HFF-Myc (cell line): ENCODE results near the gene MPP2.

Experiments
- DNase-seq: peaks from one replicate; pipeline ENCODE4 v3.0.0-alpha.2; 2011; ENCODE audit warnings: low read depth; ENCODE audit errors: extremely low read depth
- H3K4me3 ChIP-seq: replicated peaks from 2 replicates; pipeline ENCODE4 v1.5.1; 2011; ENCODE audit warnings: low read depth, mild to moderate bottlenecking, control low read depth, low read length
- CTCF ChIP-seq: IDR thresholded peaks from 2 replicates; pipeline ENCODE4 v1.5.1; 2012; ENCODE audit warnings: mild to moderate bottlenecking, low read depth, low read length, control low read depth; ENCODE audit errors: missing control alignments

MPP2 gene

GRCh38 chr17:43880420-43880991 lies 26.8 kb downstream of the MPP2 start:
- no peak for DNase-seq
- H3K4me3 ChIP-seq = no peak overlapping the region
- peak; percentile 76 for TF ChIP-seq CTCF

DNA sequence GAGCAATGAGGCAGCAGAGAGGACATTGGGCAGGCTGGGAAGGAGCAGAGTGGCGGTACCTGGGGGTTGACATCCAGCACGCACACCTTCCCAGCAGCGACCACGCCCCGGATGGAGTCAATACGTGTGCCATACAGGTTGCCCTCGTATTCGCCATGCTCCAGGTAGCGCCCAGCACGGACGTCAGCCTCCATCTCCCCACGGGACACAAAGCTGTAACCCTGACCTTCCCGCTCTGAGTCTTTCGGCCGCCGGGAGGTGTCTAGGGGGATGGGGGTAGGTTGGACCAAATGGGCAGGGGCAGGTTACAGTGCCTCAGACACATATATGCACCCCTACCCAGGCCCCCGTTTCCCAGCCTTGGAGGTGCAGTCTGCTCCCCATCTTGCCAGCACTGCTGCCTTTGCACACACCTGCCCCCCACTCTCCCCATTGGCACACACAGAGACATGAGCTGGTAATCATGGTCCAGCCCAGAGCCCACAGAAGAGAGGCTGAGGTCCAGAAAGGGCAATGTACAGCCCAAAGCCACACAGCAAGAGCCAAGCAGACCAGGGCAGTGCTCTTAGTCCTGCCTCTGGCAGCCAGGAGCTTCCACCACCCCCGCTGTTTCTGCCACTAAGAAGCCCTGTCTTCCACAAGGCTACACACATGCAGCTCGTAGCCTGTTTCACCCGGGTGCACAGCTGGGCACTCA lies 27.5 kb downstream of the MPP2 start:
- DNase-seq = no peak
- TF ChIP-seq CTCF = no peak
- H3K4me3 ChIP-seq = no peak overlapping the region

DNA sequence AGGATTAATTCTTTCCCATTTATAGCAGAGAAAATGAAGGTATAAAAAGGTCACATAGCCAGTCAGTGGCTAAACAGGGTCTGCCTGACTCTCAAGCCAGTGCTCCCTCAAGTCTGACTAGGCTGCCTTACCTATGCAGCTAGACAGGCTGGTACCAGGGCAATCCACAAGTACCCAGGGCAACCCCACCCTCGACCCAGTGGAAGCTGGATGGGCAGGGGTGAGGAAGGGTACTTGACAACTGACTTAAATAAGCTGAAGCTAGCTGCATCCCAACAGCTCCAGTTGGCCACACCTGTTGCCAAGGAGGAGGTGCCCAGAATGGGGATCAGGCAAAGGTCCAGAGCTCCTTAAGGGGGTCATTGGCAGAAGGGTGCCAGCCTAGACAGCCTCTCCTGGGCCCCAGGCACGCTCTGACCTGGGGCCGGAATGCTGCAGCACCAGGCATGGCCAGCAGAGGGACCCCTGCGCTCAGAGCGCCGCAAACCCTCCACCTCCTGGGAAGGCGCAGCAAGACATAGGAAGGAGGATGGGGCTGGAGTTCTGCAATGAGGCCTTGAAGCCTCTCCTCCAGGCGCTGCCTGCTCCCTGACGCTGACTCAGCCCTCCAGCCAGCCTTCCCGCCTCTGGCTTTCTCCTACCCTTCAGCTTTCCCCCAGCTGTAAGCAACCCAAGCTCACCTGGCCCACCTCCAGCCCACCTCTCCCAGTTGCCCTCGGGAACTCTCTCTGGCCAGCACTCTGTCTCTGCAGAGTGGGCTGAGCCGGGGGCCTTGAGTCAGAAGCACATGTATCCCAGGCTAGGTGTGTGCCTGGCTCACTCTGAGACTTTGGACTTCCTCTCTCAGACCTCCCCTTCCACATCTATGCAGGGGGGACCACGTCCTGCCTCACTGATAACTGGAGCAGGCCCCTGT lies 28.8 kb downstream of the MPP2 start:
- peak; percentile 92 for TF ChIP-seq CTCF
- DNase-seq = peak; percentile 52
- no peak overlapping the region for H3K4me3 ChIP-seq

GRCh38 chr17:43877451-43878155 lies 29.7 kb downstream of the MPP2 start:
- TF ChIP-seq CTCF = no peak
- no peak overlapping the region for H3K4me3 ChIP-seq
- DNase-seq = no peak

DNA sequence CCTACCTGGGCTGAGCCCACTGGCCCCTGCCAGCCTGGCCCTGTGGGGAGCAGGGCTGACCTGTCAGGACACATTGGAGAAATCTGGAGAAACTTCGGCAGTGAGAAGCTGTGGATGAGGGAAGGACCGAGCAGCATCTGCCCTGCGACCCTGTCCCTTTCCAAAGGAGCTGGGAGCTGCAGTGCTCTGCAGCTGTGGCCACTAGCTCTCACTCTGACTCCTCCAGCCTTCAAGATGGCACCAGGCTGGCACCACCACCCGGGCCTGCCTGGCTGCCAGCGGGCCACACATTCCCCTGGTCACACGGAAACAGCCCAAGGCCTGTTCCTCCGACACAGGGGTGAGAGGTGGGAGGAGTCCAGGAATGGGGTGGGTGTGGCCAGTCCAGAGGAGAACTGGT lies 30.3 kb downstream of the MPP2 start:
- DNase-seq = no peak
- TF ChIP-seq CTCF = no peak
- H3K4me3 ChIP-seq = no peak overlapping the region

GRCh38 chr17:43875476-43876147 lies 31.7 kb downstream of the MPP2 start:
- H3K4me3 ChIP-seq = no peak overlapping the region
- TF ChIP-seq CTCF = no peak

More at GRCh38 chr17:43875476-43876147, 31.7 kb downstream of the MPP2 start:
- no peak for DNase-seq
